Neural crest cell (in vitro differentiated cells): ENCODE data around the gene METAP1. TPM values are rescaled to one million over a fixed set of nuclear protein-coding genes. Genes with fewer than 3 reads are reported as not detected.

Experiments used
- DNase-seq: peaks from one replicate; pipeline ENCODE4 v3.0.0; 2021; ENCODE audit warnings: low read depth, mixed read lengths, low spot score
- H3K27ac Mint-ChIP-seq: one replicate; pipeline ENCODE4 v1.8.0; 2021; ENCODE audit warnings: mild to moderate bottlenecking, mixed read lengths; ENCODE audit not compliant: unreplicated experiment
- H3K27me3 Mint-ChIP-seq: 2 replicates; pipeline ENCODE4 v1.8.0; 2021; ENCODE audit warnings: low read depth, mild to moderate bottlenecking, mixed read lengths
- H3K36me3 Mint-ChIP-seq: 2 replicates; pipeline ENCODE4 v1.8.0; 2021; ENCODE audit warnings: low read depth, mild to moderate bottlenecking, mixed read lengths
- H3K4me1 Mint-ChIP-seq: 2 replicates; pipeline ENCODE4 v1.8.0; 2021; ENCODE audit warnings: mixed read lengths
- H3K4me3 Mint-ChIP-seq: one replicate; pipeline ENCODE4 v1.8.0; 2021; ENCODE audit warnings: mild to moderate bottlenecking, mixed read lengths
- H3K9me3 Mint-ChIP-seq: 2 replicates; pipeline ENCODE4 v1.8.0; 2021; ENCODE audit warnings: mixed read lengths
- long read RNA-seq: library from polyadenylated mRNA; unstranded; transcript quantifications from one replicate; pipeline ENCODE4 v2.0.0, GENCODE V29; 2020
- total RNA-seq: library from RNA; stranded (reverse); gene quantifications from 2 replicates; pipeline ENCODE4 v1.2.1, GENCODE V29; 2021
- TF ChIP-seq, protein P1 (sequence below): fragments of 200-600 bp; sonication (generic); conservative IDR thresholded peaks from 2 replicates; pipeline ENCODE4 v1.5.0; 2021; ENCODE audit warnings: antibody characterized with exemption, mild to moderate bottlenecking

Gene METAP1
- 52.1 and 54.4 TPM in 2 replicates for total RNA-seq
- long read RNA-seq, transcript METAP1-201 (11 exons, 2,791 nt): major isoform, 161 of 209 reads
- long read RNA-seq, partial matches to known transcripts: 12 of 209 reads
- long read RNA-seq, other reads (novel, unspliced or antisense): 36 of 209 reads

DNA sequence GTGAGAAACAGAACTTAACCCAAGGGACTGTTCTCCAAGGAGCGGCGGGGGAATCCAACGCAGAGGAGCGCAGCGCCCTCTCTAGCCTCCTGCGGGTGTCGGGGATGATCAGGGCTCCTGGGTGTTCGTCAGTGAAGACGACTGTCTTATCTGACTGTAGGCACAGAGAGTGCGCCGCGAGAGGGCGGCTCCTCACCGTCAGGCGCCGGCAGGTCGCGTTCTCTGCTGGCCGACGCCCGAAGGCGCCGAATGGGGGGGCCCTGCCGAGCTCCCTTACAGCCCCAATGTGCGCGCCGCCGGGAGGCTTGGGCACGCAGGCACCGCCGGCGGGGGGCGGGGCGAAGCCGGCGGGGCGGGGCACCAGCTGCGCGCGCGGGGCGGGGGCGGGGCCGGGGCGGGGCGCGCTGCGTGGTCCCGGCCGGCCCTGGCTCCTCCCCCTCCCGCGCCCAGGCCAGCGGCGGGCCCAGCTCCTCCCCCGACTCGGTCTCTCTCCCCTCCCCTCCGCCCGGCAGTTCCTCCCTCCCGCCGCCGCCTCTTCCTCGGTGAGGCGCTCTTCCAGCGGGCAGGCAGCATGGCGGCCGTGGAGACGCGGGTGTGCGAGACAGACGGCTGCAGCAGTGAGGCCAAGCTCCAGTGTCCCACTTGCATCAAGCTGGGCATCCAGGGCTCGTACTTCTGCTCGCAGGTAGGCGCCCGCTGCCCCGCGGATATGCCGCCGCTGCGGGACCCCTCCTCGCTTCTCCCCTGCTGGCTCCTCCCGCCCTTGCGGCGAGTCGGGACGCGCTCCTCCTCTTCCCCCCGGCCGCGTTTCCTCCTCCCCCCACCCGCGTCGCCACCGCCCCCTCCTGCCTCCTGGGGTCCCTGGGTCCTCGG, at the start of gene METAP1:
TSS of gene METAP1 (plus strand) at position 539 of the 873 bp plus-strand sequence. CDS start at position 572, 33 bp downstream.
- Mint-ChIP-seq H3K27me3 (no peaks in the 10 kb centered on the region), H3K27ac (peak within 1 kb of the TSS; percentile 87), H3K9me3 (peaks cover 2% of the 10 kb centered on the region), H3K4me3 (peak within 1 kb of the TSS; percentile 92), H3K36me3 (no peaks in the 10 kb centered on the region), H3K4me1 (peaks cover 33% of the 10 kb centered on the region)
- DNase-seq: peak; percentile 78
- TF ChIP-seq, protein P1, sequence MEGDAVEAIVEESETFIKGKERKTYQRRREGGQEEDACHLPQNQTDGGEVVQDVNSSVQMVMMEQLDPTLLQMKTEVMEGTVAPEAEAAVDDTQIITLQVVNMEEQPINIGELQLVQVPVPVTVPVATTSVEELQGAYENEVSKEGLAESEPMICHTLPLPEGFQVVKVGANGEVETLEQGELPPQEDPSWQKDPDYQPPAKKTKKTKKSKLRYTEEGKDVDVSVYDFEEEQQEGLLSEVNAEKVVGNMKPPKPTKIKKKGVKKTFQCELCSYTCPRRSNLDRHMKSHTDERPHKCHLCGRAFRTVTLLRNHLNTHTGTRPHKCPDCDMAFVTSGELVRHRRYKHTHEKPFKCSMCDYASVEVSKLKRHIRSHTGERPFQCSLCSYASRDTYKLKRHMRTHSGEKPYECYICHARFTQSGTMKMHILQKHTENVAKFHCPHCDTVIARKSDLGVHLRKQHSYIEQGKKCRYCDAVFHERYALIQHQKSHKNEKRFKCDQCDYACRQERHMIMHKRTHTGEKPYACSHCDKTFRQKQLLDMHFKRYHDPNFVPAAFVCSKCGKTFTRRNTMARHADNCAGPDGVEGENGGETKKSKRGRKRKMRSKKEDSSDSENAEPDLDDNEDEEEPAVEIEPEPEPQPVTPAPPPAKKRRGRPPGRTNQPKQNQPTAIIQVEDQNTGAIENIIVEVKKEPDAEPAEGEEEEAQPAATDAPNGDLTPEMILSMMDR: peak; percentile 59

DNA sequence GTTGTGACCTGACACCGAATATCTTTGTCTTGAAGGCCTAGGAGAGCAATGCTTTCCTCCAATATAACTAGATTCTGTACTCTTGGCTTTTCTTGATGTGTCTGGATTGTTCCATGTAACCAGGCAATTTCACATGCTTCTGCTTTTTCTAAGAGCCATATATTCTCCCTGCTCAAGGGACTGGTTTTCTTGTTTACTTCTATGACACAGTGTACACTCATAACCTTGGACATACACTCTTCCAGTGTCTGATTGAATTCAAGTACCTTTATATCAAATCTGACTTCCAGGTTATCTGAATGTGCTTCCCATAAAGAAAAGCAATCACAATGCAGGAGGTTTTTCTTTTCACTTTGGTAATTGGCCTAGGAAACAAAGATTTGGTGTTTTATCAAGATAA, 49.2 kb upstream of the METAP1 start:
- no peaks in the 10 kb centered on the region for H3K27me3 Mint-ChIP-seq
- no peak overlapping the region for H3K27ac Mint-ChIP-seq
- H3K4me1 Mint-ChIP-seq: no peaks in the 10 kb centered on the region
- TF ChIP-seq, protein P1: no peak
- H3K4me3 Mint-ChIP-seq: no peak overlapping the region
- H3K36me3 Mint-ChIP-seq: no peaks in the 10 kb centered on the region
- H3K9me3 Mint-ChIP-seq: no peaks in the 10 kb centered on the region
- no peak for DNase-seq

DNA sequence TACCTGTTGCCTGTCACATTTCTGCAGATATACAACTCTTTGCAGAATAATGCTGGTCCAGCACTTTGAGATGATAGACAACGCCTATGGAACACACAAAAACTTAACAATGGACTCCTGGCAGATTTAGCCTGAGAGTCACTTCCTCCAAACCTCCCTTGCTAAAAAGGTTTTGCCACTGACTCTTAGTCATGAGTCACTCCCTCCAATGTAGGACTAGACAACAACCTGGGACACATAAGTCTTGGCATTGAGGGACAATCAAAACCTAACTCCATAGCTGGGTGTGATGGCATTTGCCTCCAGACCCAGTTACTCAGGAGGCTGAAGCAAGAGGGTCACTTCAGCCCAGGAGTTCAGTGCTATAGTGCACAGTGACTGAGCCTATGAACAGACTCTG, 44.6 kb upstream of the METAP1 start:
- no peak for DNase-seq
- TF ChIP-seq, protein P1: no peak
- Mint-ChIP-seq H3K4me1 (no peaks in the 10 kb centered on the region), H3K36me3 (no peaks in the 10 kb centered on the region), H3K9me3 (peaks cover under 1% of the 10 kb centered on the region), H3K27me3 (no peaks in the 10 kb centered on the region), H3K4me3 (no peak overlapping the region), H3K27ac (no peak overlapping the region)

DNA sequence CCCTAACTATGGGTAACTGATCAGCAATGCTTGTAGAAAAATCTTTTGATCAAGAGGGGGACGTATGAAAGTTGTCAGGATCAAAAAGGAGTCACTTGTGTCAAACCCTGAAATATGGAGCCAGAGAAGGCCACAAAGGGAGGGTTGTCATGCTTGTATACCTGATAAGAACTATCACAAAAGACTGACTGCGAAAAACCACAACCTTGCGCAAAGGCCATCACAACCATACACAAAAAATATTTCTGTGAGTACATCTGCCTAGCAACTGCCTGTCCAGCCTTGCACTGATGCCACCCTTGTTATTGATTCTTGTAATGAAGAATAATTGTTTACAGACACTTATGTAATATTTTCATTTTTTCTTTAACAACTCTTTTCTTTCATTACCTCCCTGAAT, 43.8 kb upstream of the METAP1 start:
- Mint-ChIP-seq H3K27ac (peak overlapping the region; percentile 27), H3K9me3 (peaks cover 2% of the 10 kb centered on the region), H3K4me1 (no peaks in the 10 kb centered on the region), H3K27me3 (no peaks in the 10 kb centered on the region), H3K4me3 (no peak overlapping the region), H3K36me3 (no peaks in the 10 kb centered on the region)
- no peak for DNase-seq
- TF ChIP-seq, protein P1: no peak

DNA sequence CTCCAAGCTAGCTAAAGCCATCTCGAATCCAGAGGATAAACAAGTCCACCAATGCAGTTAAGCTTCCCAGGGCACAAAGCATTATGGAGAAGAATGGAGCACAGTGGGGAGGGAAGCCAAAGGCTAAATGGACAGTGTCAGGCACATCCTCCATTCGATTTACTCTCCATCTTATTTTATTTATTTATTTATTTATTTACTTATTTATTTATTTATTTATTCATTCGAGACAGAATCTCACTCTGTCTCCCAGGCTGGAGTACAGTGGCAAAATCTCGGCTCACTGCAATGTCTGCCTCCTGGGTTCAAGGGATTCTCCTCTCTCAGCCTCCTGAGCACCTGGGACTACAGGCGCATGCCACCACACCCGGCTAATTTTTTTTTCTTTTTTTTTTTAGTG, 40.3 kb upstream of the METAP1 start:
- Mint-ChIP-seq H3K27me3 (no peaks in the 10 kb centered on the region), H3K4me1 (no peaks in the 10 kb centered on the region), H3K4me3 (no peak overlapping the region), H3K9me3 (peaks cover 2% of the 10 kb centered on the region), H3K27ac (no peak overlapping the region), H3K36me3 (no peaks in the 10 kb centered on the region)
- no peak for DNase-seq
- TF ChIP-seq, protein P1: no peak
